Measurements from ENCODE around the gene MYMK. TPM values are rescaled to one million over a fixed set of nuclear protein-coding genes. Genes with fewer than 3 reads are reported as not detected.
A peak's percentile ranks its signal among the peaks of the same experiment; 100 is the strongest.

The MYMK gene
- total and polyA plus RNA-seq, 2 of the 13 experiments (the other 11 are each of a cell fraction or from before 2014, with no cell fraction given) = not detected

DNA sequence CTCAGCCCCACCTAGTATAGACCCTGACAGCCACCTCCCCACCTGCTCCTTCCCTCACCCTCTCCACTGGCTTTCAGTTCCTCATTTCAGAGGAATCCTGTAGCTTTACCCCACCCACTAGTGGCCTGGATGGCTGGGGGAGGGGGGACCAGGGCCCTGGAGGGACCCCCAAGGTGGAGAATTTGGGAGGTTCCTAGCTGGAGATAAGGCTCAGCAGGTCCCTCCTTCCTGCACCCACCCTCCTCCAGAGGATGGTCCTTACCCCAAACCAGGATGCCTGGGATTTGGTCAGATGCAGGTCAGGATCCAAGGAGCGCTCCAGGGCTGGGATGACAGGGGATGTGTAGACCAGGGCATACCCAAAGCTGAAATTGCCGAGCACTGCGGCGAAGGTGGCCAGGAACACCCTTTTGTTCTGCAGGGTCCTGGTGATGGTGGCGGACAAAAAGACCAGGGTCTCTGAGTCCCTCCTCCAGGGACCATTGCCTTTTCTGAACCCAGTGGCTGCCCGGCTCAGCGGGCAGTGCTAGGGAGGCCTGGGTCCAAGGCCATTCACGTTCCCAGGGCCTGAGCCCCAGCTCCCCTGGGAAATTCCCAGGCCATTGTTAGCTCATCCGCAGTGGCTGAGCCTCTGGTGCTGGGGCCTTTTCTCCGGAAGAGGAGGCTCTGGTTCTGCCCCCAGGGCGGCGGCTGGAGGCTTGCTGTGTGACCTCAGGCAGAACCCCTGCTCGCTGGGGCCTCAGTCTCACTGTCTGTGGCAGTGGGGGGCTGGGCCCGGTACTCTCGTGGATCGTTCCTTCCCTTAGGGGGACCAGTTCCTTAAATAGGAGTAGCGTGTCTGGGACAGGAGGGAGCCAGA lies 46.5 kb downstream of the MYMK start (continued):
- TF ChIP-seq E2F1 (CRISPR knock-in tag; IDR thresholded peaks at IDR 0.05) (no peak), ZNF816 (CRISPR knock-in tag; IDR thresholded peaks at IDR 0.05; ENCODE audit: borderline replicate concordance) (no peak), ZNF557 (CRISPR knock-in tag; IDR thresholded peaks at IDR 0.05) (no peak), BRD4 (CRISPR knock-in tag; IDR thresholded peaks at IDR 0.05) (no peak; the same call in 1 of the 2 replicates), ZNF883 (CRISPR knock-in tag; IDR thresholded peaks at IDR 0.05; ENCODE audit: not compliant biosample characterization) (no peak), ZIK1 (CRISPR knock-in tag; IDR thresholded peaks at IDR 0.05; ENCODE audit: borderline replicate concordance, low read depth) (no peak), GABPA (IDR thresholded peaks at IDR 0.05; ENCODE audit: low read depth, low read length) (no peak), GABPA (CRISPR knock-in tag; IDR thresholded peaks at IDR 0.05; ENCODE audit: low read depth) (peak; percentile 15; the same call in 1 of the 2 replicates), ATAD3A (CRISPR knock-in tag; IDR thresholded peaks at IDR 0.05) (no peak), SIX4 (CRISPR knock-in tag; IDR thresholded peaks at IDR 0.05) (no peak), SMAD3 (CRISPR knock-in tag; IDR thresholded peaks at IDR 0.05) (no peak), IRF1 (CRISPR knock-in tag; IDR thresholded peaks at IDR 0.05; ENCODE audit: low read depth) (no peak), ZKSCAN1 (IDR thresholded peaks at IDR 0.05; ENCODE audit: low read length) (no peak), SPEN (CRISPR knock-in tag; IDR thresholded peaks at IDR 0.05; ENCODE audit: low read depth) (peak; percentile 90), ARID4A (CRISPR knock-in tag; IDR thresholded peaks at IDR 0.05; ENCODE audit: borderline replicate concordance) (no peak), PHF20 (CRISPR knock-in tag; IDR thresholded peaks at IDR 0.05) (no peak), CBFB (CRISPR knock-in tag; IDR thresholded peaks at IDR 0.05) (no peak), NAIF1 (CRISPR knock-in tag; IDR thresholded peaks at IDR 0.05; ENCODE audit: borderline replicate concordance) (no peak), HDAC6 (IDR thresholded peaks at IDR 0.05; ENCODE audit: low read depth, low read length) (no peak), ZNF550 (CRISPR knock-in tag; IDR thresholded peaks at IDR 0.05; ENCODE audit: borderline replicate concordance) (no peak), KLF16 (CRISPR knock-in tag; IDR thresholded peaks at IDR 0.05) (peak in 1 of 2 experiments; percentile 13; a peak in 1 of 4 replicates)
- TF ChIP-seq, protein P1, sequence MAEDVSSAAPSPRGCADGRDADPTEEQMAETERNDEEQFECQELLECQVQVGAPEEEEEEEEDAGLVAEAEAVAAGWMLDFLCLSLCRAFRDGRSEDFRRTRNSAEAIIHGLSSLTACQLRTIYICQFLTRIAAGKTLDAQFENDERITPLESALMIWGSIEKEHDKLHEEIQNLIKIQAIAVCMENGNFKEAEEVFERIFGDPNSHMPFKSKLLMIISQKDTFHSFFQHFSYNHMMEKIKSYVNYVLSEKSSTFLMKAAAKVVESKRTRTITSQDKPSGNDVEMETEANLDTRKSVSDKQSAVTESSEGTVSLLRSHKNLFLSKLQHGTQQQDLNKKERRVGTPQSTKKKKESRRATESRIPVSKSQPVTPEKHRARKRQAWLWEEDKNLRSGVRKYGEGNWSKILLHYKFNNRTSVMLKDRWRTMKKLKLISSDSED (CRISPR knock-in tag; IDR thresholded peaks at IDR 0.05) = no peak
